K562 (cell line): ENCODE measurements around the gene C17orf113. TPM values are rescaled to one million over a fixed set of nuclear protein-coding genes. Genes with fewer than 3 reads are reported as not detected.
A peak's percentile ranks its signal among the peaks of the same experiment; 100 is the strongest.

Experiments used
- CBX2 ChIP-seq: fragments of 200-600 bp; sonication (generic); IDR thresholded peaks from one replicate; pipeline ENCODE4 v1.6.1; 2012; ENCODE audit warnings: mild to moderate bottlenecking, low read length, inconsistent platforms; ENCODE audit not compliant: insufficient read depth, poor library complexity, severe bottlenecking
- CREM ChIP-seq: IDR thresholded peaks from 2 replicates; pipeline ENCODE4 v1.6.1; 2014; ENCODE audit warnings: antibody characterized with exemption, low read depth
- CXXC5 ChIP-seq: fragments of 250-450 bp; sonication (Bioruptor Pico); IDR thresholded peaks from 2 replicates; pipeline ENCODE4 v1.8.0; 2022; ENCODE audit warnings: inconsistent platforms, mild to moderate bottlenecking, moderate library complexity
- FOXP4 ChIP-seq: sonication (generic); formaldehyde crosslinking; IDR thresholded peaks from 2 replicates; pipeline ENCODE4 v1.8.0; 2022; ENCODE audit warnings: mild to moderate bottlenecking, missing genetic modification reagents, borderline replicate concordance
- MYC ChIP-seq, 2 experiments: fragments of 250-450 bp in 1 of 2; sonication (Bioruptor Pico) in 1 of 2; IDR thresholded peaks; 2 replicates each; pipeline versions ENCODE4 v1.5.1 to v1.6.1; 2012 to 2021; ENCODE audit warnings: low read depth in 2 of 2, borderline replicate concordance in 1 of 2, improper control_type of control experiment in 1 of 2, low read length in 1 of 2, mild to moderate bottlenecking in 1 of 2, moderate library complexity in 1 of 2
- RCOR1 ChIP-seq, 2 experiments: IDR thresholded peaks; 2 replicates each; pipeline ENCODE4 v1.6.1; 2012; ENCODE audit warnings: low read depth in 2 of 2, low read length in 2 of 2, borderline replicate concordance in 1 of 2, improper control_type of control experiment in 1 of 2
- SUPT5H ChIP-seq: fragments of 450-650 bp; IDR thresholded peaks from 2 replicates; pipeline ENCODE4 v1.6.1; 2016
- ZNF57 ChIP-seq: fragments of 450-650 bp; formaldehyde crosslinking; IDR thresholded peaks from 2 replicates; pipeline ENCODE4 v1.4.0; 2020; ENCODE audit warnings: mild to moderate bottlenecking, moderate library complexity
- polyA plus RNA-seq, 8 experiments: library from polyadenylated mRNA; depleted of rRNA in 4 of 8; stranded (reverse) in 5 of 8; unstranded in 3 of 8; fragments of >200 nt; fragmentation: Nextera tagmentation in 2 of 8; fragmentation: Illumina TruSeq in 1 of 8; extraction: Ambion mirVana in 2 of 8; extraction: Trizol in 1 of 8; gene quantifications; 2 replicates each; pipeline versions ENCODE4 v1.2.1 to v1.2.3, GENCODE V29; 2011 to 2014; ENCODE audit warnings: inconsistent platforms in 1 of 8, missing spikeins in 1 of 8
- total RNA-seq, 7 experiments: library from RNA; depleted of rRNA in 6 of 7; stranded (reverse); fragments of >200 nt in 6 of 7; fragmentation: Illumina TruSeq in 2 of 7; extraction: Trizol in 2 of 7; gene quantifications; 2 replicates each; pipeline versions ENCODE4 v1.2.1 to v1.2.3, GENCODE V29; 2011 to 2021; ENCODE audit warnings: low replicate concordance in 1 of 7
- TF ChIP-seq, protein P1 (sequence below): IDR thresholded peaks from 2 replicates; pipeline ENCODE4 v1.6.1; 2011; ENCODE audit warnings: borderline replicate concordance, low read depth, mild to moderate bottlenecking, moderate library complexity, low read length; ENCODE audit not compliant: insufficient read depth, poor library complexity, severe bottlenecking
- TF ChIP-seq, protein P2 (sequence below): fragments of 150-350 bp; conservative IDR thresholded peaks from 2 replicates; pipeline ENCODE4 v1.6.1; 2014; ENCODE audit warnings: low read length

C17orf113 gene
- total and polyA plus RNA-seq, 9 of the 15 experiments (the other 6 are each of a cell fraction or from before 2014, with no cell fraction given), result 0.10 to 1.2 (median 0.31) TPM

- peak; percentile 28; the same call in 1 of the 2 replicates for TF ChIP-seq CXXC5 (CRISPR knock-in tag)
- TF ChIP-seq FOXP4, result no peak
- 0 out of 4 replicates have a peak, but pooled peaks of 1 of the 2 experiments have one; percentile 4 for TF ChIP-seq RCOR1 (IDR thresholded peaks at IDR 0.05; ENCODE audit: borderline replicate concordance in 1 of 2, low read depth in 2 of 2, low read length in 2 of 2)
- TF ChIP-seq, protein P1, sequence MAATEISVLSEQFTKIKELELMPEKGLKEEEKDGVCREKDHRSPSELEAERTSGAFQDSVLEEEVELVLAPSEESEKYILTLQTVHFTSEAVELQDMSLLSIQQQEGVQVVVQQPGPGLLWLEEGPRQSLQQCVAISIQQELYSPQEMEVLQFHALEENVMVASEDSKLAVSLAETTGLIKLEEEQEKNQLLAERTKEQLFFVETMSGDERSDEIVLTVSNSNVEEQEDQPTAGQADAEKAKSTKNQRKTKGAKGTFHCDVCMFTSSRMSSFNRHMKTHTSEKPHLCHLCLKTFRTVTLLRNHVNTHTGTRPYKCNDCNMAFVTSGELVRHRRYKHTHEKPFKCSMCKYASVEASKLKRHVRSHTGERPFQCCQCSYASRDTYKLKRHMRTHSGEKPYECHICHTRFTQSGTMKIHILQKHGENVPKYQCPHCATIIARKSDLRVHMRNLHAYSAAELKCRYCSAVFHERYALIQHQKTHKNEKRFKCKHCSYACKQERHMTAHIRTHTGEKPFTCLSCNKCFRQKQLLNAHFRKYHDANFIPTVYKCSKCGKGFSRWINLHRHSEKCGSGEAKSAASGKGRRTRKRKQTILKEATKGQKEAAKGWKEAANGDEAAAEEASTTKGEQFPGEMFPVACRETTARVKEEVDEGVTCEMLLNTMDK, result peak; percentile 51
- TF ChIP-seq MYC (IDR thresholded peaks at IDR 0.05; ENCODE audit: low read depth, low read length), result 0 out of 2 replicates have a peak, but pooled peaks have one; percentile 13
- no peak for TF ChIP-seq MYC (CRISPR knock-in tag; IDR thresholded peaks at IDR 0.05; ENCODE audit: borderline replicate concordance, low read depth)
- peak; percentile 38; the same call in 1 of the 2 replicates for TF ChIP-seq SUPT5H
- peak; percentile 52 for TF ChIP-seq CREM
- TF ChIP-seq ZNF57 (CRISPR knock-in tag), result no peak
- TF ChIP-seq, protein P2, sequence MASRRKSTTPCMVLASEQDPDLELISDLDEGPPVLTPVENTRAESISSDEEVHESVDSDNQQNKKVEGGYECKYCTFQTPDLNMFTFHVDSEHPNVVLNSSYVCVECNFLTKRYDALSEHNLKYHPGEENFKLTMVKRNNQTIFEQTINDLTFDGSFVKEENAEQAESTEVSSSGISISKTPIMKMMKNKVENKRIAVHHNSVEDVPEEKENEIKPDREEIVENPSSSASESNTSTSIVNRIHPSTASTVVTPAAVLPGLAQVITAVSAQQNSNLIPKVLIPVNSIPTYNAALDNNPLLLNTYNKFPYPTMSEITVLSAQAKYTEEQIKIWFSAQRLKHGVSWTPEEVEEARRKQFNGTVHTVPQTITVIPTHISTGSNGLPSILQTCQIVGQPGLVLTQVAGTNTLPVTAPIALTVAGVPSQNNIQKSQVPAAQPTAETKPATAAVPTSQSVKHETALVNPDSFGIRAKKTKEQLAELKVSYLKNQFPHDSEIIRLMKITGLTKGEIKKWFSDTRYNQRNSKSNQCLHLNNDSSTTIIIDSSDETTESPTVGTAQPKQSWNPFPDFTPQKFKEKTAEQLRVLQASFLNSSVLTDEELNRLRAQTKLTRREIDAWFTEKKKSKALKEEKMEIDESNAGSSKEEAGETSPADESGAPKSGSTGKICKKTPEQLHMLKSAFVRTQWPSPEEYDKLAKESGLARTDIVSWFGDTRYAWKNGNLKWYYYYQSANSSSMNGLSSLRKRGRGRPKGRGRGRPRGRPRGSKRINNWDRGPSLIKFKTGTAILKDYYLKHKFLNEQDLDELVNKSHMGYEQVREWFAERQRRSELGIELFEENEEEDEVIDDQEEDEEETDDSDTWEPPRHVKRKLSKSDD, result 0 out of 2 replicates have a peak, but pooled peaks have one; percentile 29
- TF ChIP-seq CBX2, result no peak
Measured at GRCh38 chr17:42050393-42051012, at the start of gene C17orf113 (continued).
